ENCODE data around the gene FOLR3.
"Not testable (repeated sequence)": the region's sequence is repeated elsewhere in the genome, so short reads cannot be mapped to it uniquely, and the experiment has no call there.

- TF ChIP-seq, protein P1, sequence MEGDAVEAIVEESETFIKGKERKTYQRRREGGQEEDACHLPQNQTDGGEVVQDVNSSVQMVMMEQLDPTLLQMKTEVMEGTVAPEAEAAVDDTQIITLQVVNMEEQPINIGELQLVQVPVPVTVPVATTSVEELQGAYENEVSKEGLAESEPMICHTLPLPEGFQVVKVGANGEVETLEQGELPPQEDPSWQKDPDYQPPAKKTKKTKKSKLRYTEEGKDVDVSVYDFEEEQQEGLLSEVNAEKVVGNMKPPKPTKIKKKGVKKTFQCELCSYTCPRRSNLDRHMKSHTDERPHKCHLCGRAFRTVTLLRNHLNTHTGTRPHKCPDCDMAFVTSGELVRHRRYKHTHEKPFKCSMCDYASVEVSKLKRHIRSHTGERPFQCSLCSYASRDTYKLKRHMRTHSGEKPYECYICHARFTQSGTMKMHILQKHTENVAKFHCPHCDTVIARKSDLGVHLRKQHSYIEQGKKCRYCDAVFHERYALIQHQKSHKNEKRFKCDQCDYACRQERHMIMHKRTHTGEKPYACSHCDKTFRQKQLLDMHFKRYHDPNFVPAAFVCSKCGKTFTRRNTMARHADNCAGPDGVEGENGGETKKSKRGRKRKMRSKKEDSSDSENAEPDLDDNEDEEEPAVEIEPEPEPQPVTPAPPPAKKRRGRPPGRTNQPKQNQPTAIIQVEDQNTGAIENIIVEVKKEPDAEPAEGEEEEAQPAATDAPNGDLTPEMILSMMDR (IDR thresholded peaks at IDR 0.05) = not testable (repeated sequence)
- TF ChIP-seq POLR2A (IDR thresholded peaks at IDR 0.05) = not testable (repeated sequence)
Observed at GRCh38 chr11:72164187-72164586, 28.7 kb downstream of the FOLR3 start.
